HG02571 (cell line): ENCODE data around the gene MMP13.
"Not testable (repeated sequence)": the region's sequence is repeated elsewhere in the genome, so short reads cannot be mapped to it uniquely, and the experiment has no call there.

Experiments
- ATAC-seq: cut with Tn5 transposase; IDR thresholded peaks from one replicate; pipeline ENCODE4 v1.9.1; 2021; ENCODE audit warnings: mild to moderate bottlenecking, moderate library complexity; ENCODE audit not compliant: unreplicated experiment

MMP13 gene

GRCh38 chr11:102905848-102906247 is 49.7 kb downstream of the MMP13 start:
- not testable (repeated sequence) for ATAC-seq

- not testable (repeated sequence) for ATAC-seq
Measured at GRCh38 chr11:102903895-102904294, 51.6 kb downstream of the MMP13 start.

GRCh38 chr11:102900346-102900745 is 55.2 kb downstream of the MMP13 start:
- no peak for ATAC-seq
